Adipose tissue (tissue), 3 donors: ENCODE measurements around the gene SMCO1. TPM values are rescaled to one million over a fixed set of nuclear protein-coding genes. Genes with fewer than 3 reads are reported as not detected.
"Not testable (repeated sequence)": the region's sequence is repeated elsewhere in the genome, so short reads cannot be mapped to it uniquely, and the experiment has no call there.

Experiments used
- H3K27ac ChIP-seq: one replicate; pipeline ENCODE4 v1.5.1; 2013; ENCODE audit warnings: low read depth, low read length
- WGBS, 3 donors: extraction: QIAGEN DNeasy Blood & Tissue Kit; methylation state at CpG; one replicate each; pipeline ENCODE4 v1.1.7; 2013; 5-methylcytosine and 5-hydroxymethylcytosine counted together
- polyA plus RNA-seq, 3 donors: library from polyadenylated mRNA; stranded (reverse); fragments of 200-250 nt; gene quantifications; one replicate each; pipeline ENCODE4 v1.2.3, GENCODE V29; 2013
- donor health status: healthy with polysubstance abuse.
- donor health status: Bipolar disorder and iron deficiency.
- donor health status: healthy.

The SMCO1 gene, protein sequence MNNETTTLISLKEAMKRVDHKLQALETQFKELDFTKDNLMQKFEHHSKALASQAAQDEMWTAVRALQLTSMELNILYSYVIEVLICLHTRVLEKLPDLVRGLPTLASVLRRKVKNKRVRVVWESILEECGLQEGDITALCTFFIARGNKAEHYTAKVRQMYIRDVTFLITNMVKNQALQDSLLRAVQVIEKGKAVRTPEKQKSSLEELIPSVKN
- polyA plus RNA-seq = not detected

DNA sequence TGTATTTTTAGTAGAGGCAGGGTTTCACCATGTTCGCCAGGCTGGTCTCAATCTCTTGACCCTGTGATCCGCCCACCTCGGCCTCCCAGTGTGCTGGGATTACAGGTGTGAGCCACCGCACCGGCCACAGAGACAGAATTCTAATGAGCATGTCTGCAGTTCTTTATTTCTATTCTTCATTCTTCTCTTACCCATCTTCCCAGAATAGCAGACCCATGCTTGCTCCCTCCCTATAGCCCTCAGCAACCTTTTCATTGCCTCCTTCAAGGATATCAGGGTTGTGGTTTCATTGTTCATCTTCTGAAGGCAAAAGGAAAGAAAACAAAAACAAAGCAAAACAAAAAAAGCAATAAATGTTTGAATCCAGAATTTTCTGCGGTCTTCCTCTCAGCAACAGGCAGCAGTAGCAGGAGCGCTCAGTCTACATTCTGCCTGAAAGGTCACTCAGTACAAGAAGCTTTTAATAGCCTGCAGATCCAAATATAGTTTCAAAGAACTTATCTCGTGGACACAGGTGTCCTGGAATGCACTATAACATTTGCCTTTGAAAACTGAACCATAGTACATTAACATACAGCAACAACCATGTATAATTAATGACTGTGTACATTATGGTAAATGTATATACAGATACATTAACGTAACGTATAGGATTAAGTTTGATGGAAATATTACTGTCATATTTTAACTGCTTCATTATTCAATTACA, at the start of gene SMCO1:
Gene SMCO1 (minus strand): TSS at position 434 of the 709 bp plus-strand sequence. CDS start 137 bp downstream, at position 297.
- 85 to 92% (median 91%) methylated on average over 10 of the region's 10 CpGs for WGBS, 3 donors
- no peak within 1 kb of the TSS for H3K27ac ChIP-seq

DNA sequence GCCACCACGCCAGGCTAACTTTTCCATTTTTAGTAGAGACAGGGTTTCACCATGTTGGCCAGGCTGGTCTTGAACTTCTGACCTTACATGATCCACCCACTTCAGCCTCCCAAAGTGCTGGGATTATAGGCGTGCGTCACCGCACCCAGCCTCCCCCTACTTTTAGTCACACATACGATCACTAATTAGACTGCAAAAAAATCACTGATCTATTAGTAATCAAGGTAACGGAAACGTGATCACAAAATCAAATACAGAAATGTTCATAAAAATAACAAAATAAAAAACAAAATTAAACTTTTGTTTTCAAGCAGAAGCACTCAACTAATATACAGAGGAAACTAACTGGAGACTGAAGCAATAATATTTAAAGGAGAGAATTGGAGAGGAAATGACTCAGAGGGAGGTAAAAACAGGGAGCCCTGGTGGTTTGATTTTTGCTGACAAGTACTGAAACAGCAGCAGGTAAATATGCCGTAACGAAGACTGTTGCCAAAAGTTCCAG, 48.6 kb upstream of the SMCO1 start:
- 79 to 84% (median 82%) methylated on average over 9 of the region's 9 CpGs for WGBS, 3 donors
- H3K27ac ChIP-seq = no peak overlapping the region

DNA sequence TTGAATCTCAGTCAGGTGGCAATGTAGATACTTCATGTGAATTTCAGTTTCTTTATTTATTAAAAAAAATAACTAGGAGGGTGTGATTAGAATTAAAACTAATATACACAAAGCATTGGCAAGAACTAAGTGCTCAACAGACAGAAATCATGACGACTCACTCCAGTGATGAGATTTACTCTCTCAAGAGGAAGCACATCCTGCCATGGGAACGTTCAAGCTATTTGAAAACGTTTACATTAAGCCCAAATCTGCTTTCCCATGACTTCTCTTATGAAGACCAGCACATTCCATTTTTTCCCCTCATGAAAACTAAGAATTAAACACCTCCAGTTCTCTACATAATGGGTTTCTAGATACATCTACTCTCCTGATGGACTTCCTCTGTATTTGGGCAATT, 44.7 kb upstream of the SMCO1 start:
- WGBS, 3 donors = 32 to 60% (median 42%) methylated on average over 3 of the region's 3 CpGs
- no peak overlapping the region for H3K27ac ChIP-seq

DNA sequence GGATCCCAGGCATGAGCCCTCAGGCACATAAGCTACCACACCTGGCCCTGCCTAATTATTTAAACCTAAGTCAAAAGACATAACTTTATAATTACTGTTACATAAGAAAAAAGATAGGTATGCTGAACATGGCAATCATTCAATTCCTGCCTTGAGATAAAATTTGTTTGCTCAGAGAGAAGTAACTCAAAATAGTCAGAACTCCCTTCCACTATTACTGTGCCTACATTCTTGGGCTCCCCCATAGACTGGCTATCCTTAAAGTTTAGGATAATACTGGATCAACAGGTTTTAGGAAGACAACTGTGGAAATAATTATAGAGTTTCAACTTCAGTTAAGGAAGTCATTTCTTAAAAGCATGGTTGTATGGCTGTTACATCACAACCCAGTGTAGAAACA, 43.3 kb upstream of the SMCO1 start:
- H3K27ac ChIP-seq = no peak overlapping the region

DNA sequence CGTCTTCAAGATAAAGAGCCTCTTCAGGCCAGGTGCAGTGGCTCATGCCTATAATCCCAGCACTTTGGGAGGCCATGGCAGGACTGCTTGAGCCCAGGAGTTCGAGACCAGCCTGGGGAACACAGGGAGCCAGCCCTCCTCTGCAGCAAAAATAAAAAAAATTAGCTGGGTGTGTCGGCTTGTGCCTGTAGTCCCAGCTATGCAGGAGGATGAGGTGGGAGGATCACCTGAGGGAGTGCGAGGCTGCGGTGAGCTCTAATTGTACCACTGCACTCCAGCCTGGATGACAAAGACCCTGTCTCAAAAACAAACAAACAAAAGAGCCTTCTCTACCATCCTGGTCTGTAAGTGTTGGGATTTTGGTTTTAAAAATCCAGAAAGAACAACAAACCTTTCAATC, 42.1 kb upstream of the SMCO1 start:
- no peak overlapping the region for H3K27ac ChIP-seq
- WGBS, 3 donors = 84 to 93% (median 85%) methylated on average over 5 of the region's 5 CpGs

DNA sequence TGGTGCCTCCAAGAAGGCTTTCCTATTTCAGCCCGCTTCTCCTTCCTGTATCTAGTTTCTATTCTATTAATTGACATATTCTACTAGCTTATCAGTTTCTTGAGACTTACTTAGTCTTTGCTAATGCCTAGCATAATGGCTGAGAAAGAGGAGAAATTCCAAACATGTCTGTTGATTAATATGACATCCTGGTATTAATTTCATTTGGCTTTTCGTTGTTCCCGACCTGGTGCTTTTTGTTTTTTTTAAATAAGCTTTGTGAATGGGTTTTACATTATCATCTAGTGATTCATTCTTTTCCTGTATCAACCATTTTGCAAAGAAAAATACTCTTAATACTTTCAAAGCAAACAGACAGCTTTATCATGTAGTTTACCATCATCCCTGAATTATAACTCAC, 40.1 kb upstream of the SMCO1 start:
- no peak overlapping the region for H3K27ac ChIP-seq
- 75 to 86% (median 79%) methylated on average over 3 of the region's 3 CpGs for WGBS, 3 donors

DNA sequence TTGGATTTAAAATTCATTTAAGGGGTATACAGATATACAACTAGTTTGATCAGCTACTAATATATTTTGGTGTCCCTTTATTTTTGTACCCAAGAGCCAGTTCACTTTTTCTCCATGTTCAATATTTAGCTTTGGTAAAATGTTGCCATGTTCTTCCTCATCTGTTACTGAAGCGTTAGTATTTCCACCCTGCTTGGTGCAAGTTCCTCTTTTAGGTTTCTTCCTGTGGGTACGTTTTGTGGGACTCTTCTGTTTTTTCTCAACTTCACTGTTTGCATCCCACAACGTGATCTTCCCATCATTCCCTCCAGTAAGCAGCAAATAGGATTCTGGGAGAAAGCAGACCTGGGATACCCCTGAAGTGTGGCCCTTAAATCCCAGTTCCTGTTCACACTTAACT, 39.1 kb upstream of the SMCO1 start:
- H3K27ac ChIP-seq = no peak overlapping the region
- WGBS, 3 donors = 46 to 68% (median 47%) methylated on average over 3 of the region's 3 CpGs

DNA sequence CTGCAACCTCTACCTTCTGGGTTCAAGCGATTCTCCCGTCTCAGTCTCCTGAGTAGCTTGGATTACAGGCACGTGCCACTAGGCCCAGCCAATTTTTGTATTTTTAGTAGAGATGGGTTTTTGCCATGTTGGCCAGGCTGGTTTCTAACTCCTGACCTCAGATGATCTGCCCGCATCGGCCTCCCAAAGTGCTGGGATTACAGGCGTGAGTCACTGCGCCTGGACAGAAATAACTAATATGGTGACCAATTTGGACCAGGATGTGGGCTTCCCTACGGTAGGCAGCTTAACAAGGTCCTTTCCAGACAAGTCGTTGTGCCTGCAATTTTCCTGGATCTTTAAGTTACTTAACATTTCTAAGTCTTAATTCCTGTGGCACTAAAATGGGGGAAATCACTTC, 38.4 kb upstream of the SMCO1 start:
- WGBS, 3 donors = 93 to 94% (median 94%) methylated on average over 9 of the region's 9 CpGs
- H3K27ac ChIP-seq = no peak overlapping the region

DNA sequence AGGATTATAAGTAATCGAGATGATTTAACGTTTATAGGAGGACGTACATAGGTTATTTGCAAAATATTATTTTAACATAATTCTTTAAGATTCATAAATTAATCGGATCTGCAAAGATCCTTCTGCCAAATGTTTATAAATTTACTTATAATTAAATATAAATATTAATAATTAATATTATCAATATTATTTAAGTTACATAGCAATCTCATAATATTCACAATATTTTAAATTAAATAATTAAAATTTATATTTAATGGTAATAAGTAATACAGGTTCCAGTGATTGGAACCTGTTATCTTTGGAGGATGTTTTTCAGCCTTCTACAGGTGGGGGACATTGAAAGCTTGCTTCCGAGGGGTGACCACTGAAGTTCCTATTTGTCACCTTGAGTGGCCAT, 37.1 kb upstream of the SMCO1 start:
- WGBS, 3 donors = 96 to 98% (median 97%) methylated on average over 5 of the region's 5 CpGs
- H3K27ac ChIP-seq = no peak overlapping the region

DNA sequence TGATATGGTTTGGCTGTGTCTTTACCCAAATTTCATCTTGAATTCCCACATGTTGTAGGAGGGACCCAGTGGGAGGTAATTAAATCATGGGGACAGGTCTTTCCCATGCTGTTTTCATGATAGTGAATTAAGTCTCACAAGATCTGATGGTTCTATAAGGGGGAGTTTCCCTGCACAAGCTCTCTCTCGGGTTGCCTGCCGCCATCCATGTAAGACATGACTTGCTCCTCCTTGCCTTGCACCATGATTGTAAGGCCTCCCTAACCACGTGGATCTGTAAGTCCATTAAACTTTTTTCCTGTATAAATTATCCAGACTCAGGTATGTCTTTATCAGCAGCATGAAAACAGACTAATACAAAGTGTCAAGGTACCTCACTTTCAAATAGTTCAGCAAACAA, 35.0 kb upstream of the SMCO1 start:
- WGBS, 3 donors = 83 to 90% (median 83%) methylated on average over 3 of the region's 3 CpGs
- H3K27ac ChIP-seq = not testable (repeated sequence)

DNA sequence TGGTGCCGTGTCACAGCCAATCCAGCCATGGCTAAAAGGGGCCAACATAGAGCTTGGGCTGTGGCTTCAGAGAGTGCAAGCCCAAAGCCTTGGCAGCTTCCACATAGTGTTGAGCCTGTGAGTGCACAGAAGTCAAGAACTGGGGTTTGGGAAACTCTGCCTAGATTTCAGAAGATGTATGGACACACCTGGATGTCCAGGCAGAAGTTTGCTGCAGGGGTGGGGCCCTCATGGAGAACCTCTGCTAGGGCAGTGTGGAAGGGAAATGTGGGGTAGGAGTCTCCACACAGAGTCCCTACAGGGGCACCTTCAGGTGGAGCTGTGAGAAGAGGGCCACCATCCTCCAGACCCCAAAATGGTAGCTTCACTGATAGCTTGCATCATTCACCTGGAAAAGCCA, 34.2 kb upstream of the SMCO1 start:
- H3K27ac ChIP-seq = not testable (repeated sequence)
- 89 to 100% (median 97%) methylated on average over 1 of the region's 1 CpG for WGBS, 3 donors

DNA sequence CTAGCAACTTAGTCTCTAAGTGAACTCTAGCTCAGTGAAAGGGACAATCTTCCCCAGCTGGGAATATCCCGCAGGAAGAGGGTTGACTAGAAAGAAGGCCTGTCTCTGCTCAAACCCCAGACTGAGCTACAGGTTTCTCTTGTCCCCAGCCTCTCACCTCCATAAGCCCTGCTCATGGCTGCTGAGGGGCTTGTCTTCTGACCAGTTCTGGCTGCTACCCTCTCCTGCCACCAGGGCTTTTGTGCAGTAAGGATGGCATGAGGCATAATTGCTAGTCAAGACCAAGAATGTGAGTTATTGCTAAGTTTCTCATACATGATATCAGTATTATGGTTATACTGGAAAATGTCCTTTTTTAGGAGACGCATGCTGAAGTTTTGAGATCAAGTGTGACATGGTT, 31.9 kb upstream of the SMCO1 start:
- 92 to 95% (median 93%) methylated on average over 2 of the region's 2 CpGs for WGBS, 3 donors

DNA sequence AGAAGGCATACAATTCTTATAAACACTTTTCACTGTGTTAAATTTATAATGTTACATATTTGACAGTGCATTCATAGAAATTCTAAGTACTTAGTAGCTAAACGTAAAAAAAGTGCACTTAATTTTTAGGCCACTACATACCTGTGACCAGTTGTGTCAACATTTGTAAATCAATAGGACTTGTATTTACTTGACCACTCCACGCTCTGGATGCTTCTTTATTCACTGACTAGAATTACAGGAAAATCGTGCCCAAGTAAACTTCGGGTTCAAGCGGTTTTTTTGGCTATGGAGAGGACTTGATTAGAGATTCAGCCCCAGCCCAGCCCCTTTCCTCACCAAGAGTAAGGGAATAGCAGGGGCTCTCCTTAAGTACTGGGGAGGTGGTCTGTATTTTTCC, 31.4 kb upstream of the SMCO1 start:
- H3K27ac ChIP-seq = no peak overlapping the region
- 36 to 85% (median 75%) methylated on average over 5 of the region's 5 CpGs for WGBS, 3 donors

More for the DNA sequence above, 31.9 kb upstream of the SMCO1 start:
- no peak overlapping the region for H3K27ac ChIP-seq

DNA sequence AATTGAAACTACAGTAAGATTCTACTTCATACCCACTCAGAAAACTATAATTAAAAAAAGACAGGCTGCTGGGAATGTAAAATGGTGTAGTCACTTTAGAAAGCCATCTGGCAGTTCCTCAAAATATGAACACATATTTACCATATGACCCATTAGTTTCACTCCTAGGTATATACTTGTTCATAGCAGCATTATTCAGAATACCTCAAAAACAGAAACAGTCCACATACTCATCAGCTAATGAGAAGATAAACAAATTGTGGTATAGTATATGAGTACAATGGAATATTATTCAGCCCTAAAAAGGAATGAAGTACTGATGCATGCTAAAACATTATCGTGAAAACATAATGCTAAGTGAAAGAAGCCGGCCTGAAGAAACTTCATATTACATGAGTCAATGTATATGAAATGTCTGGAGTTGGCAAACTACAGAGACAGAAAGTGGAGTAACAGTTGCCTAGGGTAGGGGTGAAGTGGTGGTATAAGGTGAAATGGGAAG, 29.4 kb upstream of the SMCO1 start:
- 86 to 97% (median 94%) methylated on average over 2 of the region's 2 CpGs for WGBS, 3 donors

DNA sequence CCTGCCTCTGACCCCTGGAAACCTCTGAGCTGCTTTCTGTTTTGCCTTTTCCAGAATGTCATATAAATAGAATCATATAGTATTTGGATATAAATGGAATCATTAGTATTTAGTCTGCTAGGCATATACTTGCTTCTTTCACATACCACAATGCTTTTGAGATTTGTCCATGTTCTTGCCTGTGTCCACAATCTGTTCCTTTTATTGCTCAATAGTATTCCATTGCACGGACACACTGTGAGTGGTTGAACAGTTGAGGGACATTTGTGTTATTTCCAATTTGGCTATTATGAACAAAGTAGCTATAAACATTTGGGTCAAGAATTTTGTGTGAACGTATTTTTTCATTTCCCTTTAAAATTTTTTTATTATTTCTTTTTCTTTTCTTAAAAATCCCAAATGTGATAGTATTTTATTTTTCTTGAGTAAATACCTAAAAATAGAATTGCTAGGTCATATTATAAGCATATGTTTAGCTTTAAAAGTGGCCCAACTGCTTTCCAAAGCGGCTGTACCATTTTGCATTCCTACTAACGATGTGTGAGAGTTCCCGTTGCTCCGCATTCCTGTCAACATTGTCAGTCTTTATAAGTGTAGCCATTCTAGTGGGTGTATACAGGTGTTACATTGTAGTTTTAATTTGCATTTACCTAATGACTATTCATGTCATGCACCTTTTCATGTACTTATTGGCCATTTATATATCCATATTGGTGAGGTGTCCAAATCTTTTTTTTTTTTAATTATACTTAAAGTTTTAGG, 26.7 kb upstream of the SMCO1 start:
- WGBS, 3 donors = 87 to 92% (median 87%) methylated on average over 6 of the region's 6 CpGs
- no peak overlapping the region for H3K27ac ChIP-seq

More for the DNA sequence above, 29.4 kb upstream of the SMCO1 start:
- H3K27ac ChIP-seq = no peak overlapping the region

DNA sequence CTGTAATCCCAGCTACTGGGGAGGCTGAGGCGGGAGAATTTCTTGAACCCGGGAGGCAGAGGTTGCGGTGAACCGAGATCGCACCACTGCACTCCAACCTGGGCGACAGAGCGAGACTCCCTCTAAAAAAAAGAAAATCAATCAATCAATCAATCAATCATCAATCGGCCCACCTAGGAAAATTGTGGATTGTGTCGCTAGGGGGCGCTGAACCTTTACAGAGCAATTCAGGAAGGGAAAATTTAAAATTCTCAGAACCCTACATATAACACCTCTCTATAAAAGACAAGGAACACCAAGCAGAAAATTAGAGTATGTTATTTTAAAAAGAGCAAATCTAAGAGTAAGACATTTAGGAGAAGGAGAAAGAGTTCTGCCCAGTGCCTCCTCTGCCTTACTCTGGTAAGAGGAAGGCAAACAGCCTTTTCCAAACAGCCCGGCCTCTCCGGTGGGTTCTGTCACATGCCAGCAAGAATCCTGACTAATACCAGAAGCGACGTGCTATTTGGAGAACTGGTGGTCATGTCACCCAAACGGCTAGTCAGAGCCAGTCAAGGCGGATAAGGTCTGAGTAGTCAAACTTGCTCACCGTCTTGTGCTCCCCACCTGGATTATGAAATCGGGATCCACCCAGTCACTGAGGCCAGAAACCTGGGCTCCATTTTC, 22.3 kb upstream of the SMCO1 start:
- 36 to 49% (median 37%) methylated on average over 18 of the region's 18 CpGs for WGBS, 3 donors
- no peak overlapping the region for H3K27ac ChIP-seq

DNA sequence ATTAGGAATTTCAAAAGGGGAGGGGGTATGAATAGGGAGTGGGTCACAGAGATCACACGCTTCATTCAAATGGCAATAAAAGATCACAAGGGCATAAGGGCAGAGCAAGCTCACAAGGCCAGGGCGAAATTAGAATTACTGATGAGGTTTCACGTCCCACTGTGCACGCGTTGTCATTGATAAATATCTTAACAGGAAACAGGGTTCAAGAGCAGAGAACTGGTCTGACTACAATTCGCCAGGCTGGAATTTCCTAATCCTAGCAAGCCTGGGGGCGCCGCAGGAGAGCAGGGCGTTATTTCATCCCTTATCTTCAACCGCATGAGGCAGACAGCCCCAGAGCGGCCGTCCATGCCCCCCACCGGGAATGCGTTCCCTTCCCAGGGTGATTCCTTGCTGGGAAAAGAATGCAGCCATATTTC, 18.1 kb upstream of the SMCO1 start:
- WGBS, 3 donors = 23 to 46% (median 44%) methylated on average over 14 of the region's 14 CpGs
- no peak overlapping the region for H3K27ac ChIP-seq

DNA sequence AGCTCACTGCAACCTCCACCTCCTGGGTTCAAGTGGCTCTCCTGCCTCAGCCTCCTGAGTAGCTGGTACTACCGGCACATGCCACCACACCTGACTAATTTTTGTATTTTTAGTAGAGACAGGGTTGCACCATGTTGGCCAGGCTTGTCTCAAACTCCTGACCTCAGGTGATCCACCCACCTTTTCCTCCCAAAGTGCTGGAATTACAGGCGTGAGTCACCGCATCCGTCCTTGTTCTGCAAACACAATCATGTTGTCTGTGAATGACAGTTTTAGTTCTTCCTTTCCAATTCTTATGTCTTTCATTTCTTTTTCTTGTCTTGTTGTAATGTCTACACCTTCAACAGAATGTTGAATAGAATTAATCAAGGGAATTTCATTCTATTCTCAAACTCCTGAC, 16.3 kb upstream of the SMCO1 start:
- no peak overlapping the region for H3K27ac ChIP-seq
- WGBS, 3 donors = 78 to 96% (median 87%) methylated on average over 4 of the region's 4 CpGs
